ENCODE data around the gene CDS1. TPM values are rescaled to one million over a fixed set of nuclear protein-coding genes. Genes with fewer than 3 reads are reported as not detected.
"Not testable (repeated sequence)": the region's sequence is repeated elsewhere in the genome, so short reads cannot be mapped to it uniquely, and the experiment has no call there.

CDS1 gene
- total RNA-seq, 1 experiment from 2014 or later = 1.6 TPM

GRCh38 chr4:84638092-84638491 lies 55.2 kb downstream of the CDS1 start:
- Histone ChIP-seq H3K27ac (no peak overlapping the region), H3K9me3 (replicated peaks) (no peaks in the 10 kb centered on the region), H3K27me3 (no peaks in the 10 kb centered on the region), H3K36me3 (no peaks in the 10 kb centered on the region), H3K4me3 (no peak overlapping the region), H3K4me1 (no peaks in the 10 kb centered on the region)
- no peak for DNase-seq

- Histone ChIP-seq H3K27ac (no peak overlapping the region), H3K27me3 (no peaks in the 10 kb centered on the region), H3K4me3 (no peak overlapping the region), H3K9me3 (replicated peaks) (no peaks in the 10 kb centered on the region), H3K4me1 (peaks cover 3% of the 10 kb centered on the region; the same call in 1 of the 2 replicates), H3K36me3 (no peaks in the 10 kb centered on the region)
- no peak for DNase-seq
Observed at GRCh38 chr4:84639145-84639544, 56.2 kb downstream of the CDS1 start.

- H3K27me3 ChIP-seq = no peaks in the 10 kb centered on the region
- no peaks in the 10 kb centered on the region for H3K36me3 ChIP-seq
- H3K27ac ChIP-seq = no peak overlapping the region
- H3K4me3 ChIP-seq = no peak overlapping the region
- no peaks in the 10 kb centered on the region for H3K9me3 ChIP-seq (replicated peaks)
- DNase-seq = peak; percentile 38 to 69
- peaks cover 9% of the 10 kb centered on the region; the same call in 1 of the 2 replicates for H3K4me1 ChIP-seq
Observed at GRCh38 chr4:84644087-84644486, 61.2 kb downstream of the CDS1 start.

GRCh38 chr4:84647312-84647884 lies 64.5 kb downstream of the CDS1 start:
- Histone ChIP-seq H3K36me3 (no peaks in the 10 kb centered on the region), H3K27me3 (no peaks in the 10 kb centered on the region), H3K27ac (no peak overlapping the region), H3K9me3 (replicated peaks) (no peaks in the 10 kb centered on the region), H3K4me3 (no peak overlapping the region), H3K4me1 (peaks cover 9% of the 10 kb centered on the region; the same call in 1 of the 2 replicates)
- DNase-seq = no peak

- Histone ChIP-seq H3K4me1 (peaks cover 9% of the 10 kb centered on the region; the same call in 1 of the 2 replicates), H3K27ac (no peak overlapping the region), H3K4me3 (no peak overlapping the region), H3K9me3 (replicated peaks) (no peaks in the 10 kb centered on the region), H3K27me3 (no peaks in the 10 kb centered on the region), H3K36me3 (no peaks in the 10 kb centered on the region)
- DNase-seq = no peak
Observed at GRCh38 chr4:84648178-84648577, 65.3 kb downstream of the CDS1 start.

GRCh38 chr4:84648863-84649647 lies 66.1 kb downstream of the CDS1 start:
- no peak overlapping the region for H3K4me3 ChIP-seq
- no peaks in the 10 kb centered on the region for H3K36me3 ChIP-seq

GRCh38 chr4:84651499-84651898 lies 68.6 kb downstream of the CDS1 start:
- H3K27ac ChIP-seq = no peak overlapping the region
- no peak overlapping the region for H3K4me3 ChIP-seq
- no peaks in the 10 kb centered on the region for H3K4me1 ChIP-seq
- H3K36me3 ChIP-seq = no peaks in the 10 kb centered on the region
- H3K9me3 ChIP-seq (replicated peaks) = no peaks in the 10 kb centered on the region; the same call in 1 of the 2 replicates
- no peak for DNase-seq
- H3K27me3 ChIP-seq = no peaks in the 10 kb centered on the region

More at GRCh38 chr4:84648863-84649647, 66.1 kb downstream of the CDS1 start:
- H3K27ac ChIP-seq = no peak overlapping the region
- H3K9me3 ChIP-seq (replicated peaks) = no peaks in the 10 kb centered on the region
- H3K27me3 ChIP-seq = no peaks in the 10 kb centered on the region
- DNase-seq = no peak
- H3K4me1 ChIP-seq = peaks cover 7% of the 10 kb centered on the region; the same call in 1 of the 2 replicates

GRCh38 chr4:84652478-84652877 lies 69.6 kb downstream of the CDS1 start:
- Histone ChIP-seq H3K4me3 (no peak overlapping the region), H3K4me1 (no peaks in the 10 kb centered on the region), H3K36me3 (no peaks in the 10 kb centered on the region), H3K27me3 (no peaks in the 10 kb centered on the region), H3K27ac (no peak overlapping the region), H3K9me3 (replicated peaks) (no peaks in the 10 kb centered on the region; the same call in 1 of the 2 replicates)
- DNase-seq = no peak

GRCh38 chr4:84660606-84661005 lies 77.7 kb downstream of the CDS1 start:
- no peaks in the 10 kb centered on the region for H3K27me3 ChIP-seq
- no peak overlapping the region for H3K4me3 ChIP-seq
- H3K27ac ChIP-seq = no peak overlapping the region
- H3K9me3 ChIP-seq (replicated peaks) = no peaks in the 10 kb centered on the region; the same call in 1 of the 2 replicates
- H3K4me1 ChIP-seq = no peaks in the 10 kb centered on the region
- peaks cover 5% of the 10 kb centered on the region for H3K36me3 ChIP-seq
- no peak for DNase-seq

- DNase-seq = no peak
- Histone ChIP-seq H3K27me3 (no peaks in the 10 kb centered on the region), H3K9me3 (replicated peaks) (peaks cover 2% of the 10 kb centered on the region; the same call in 1 of the 2 replicates), H3K27ac (no peak overlapping the region), H3K4me1 (no peaks in the 10 kb centered on the region), H3K36me3 (peaks cover 11% of the 10 kb centered on the region), H3K4me3 (no peak overlapping the region)
Observed at GRCh38 chr4:84661191-84661939, 78.4 kb downstream of the CDS1 start.

GRCh38 chr4:84664767-84665166 lies 81.8 kb downstream of the CDS1 start:
- H3K27ac ChIP-seq; H3K27me3 ChIP-seq; DNase-seq; H3K9me3 ChIP-seq (replicated peaks); H3K4me1 ChIP-seq; H3K4me3 ChIP-seq: not testable (repeated sequence)
- peaks cover 36% of the 10 kb centered on the region for H3K36me3 ChIP-seq

- Histone ChIP-seq H3K9me3 (replicated peaks) (0 out of 2 replicates have a peak, but pooled peaks cover 3% of the 10 kb centered on the region), H3K27me3 (no peaks in the 10 kb centered on the region), H3K4me1 (no peaks in the 10 kb centered on the region), H3K27ac (no peak overlapping the region), H3K36me3 (peaks cover 45% of the 10 kb centered on the region), H3K4me3 (no peak overlapping the region)
- no peak for DNase-seq
Observed at GRCh38 chr4:84666439-84666838, 83.5 kb downstream of the CDS1 start.

GRCh38 chr4:84669201-84669600 lies 86.3 kb downstream of the CDS1 start:
- no peaks in the 10 kb centered on the region for H3K27me3 ChIP-seq
- no peak for DNase-seq
- H3K4me1 ChIP-seq = no peaks in the 10 kb centered on the region
- H3K36me3 ChIP-seq = peaks cover 61% of the 10 kb centered on the region
- H3K27ac ChIP-seq = no peak overlapping the region
- 0 out of 2 replicates have a peak, but pooled peaks cover 3% of the 10 kb centered on the region for H3K9me3 ChIP-seq (replicated peaks)
- H3K4me3 ChIP-seq = no peak overlapping the region

GRCh38 chr4:84672177-84672576 lies 89.2 kb downstream of the CDS1 start:
- Histone ChIP-seq H3K9me3 (replicated peaks) (no peaks in the 10 kb centered on the region), H3K36me3 (peaks cover 68% of the 10 kb centered on the region), H3K27me3 (no peaks in the 10 kb centered on the region), H3K4me1 (peaks cover 5% of the 10 kb centered on the region), H3K27ac (no peak overlapping the region), H3K4me3 (no peak overlapping the region)
- DNase-seq = no peak

All from SJCRH30 (cell line).